ENCODE measurements around the gene RNF13. TPM values are rescaled to one million over a fixed set of nuclear protein-coding genes. Genes with fewer than 3 reads are reported as not detected.

RNF13 gene
- total RNA-seq, 2 donors from 2014 or later = 77.3 to 105 TPM

DNA sequence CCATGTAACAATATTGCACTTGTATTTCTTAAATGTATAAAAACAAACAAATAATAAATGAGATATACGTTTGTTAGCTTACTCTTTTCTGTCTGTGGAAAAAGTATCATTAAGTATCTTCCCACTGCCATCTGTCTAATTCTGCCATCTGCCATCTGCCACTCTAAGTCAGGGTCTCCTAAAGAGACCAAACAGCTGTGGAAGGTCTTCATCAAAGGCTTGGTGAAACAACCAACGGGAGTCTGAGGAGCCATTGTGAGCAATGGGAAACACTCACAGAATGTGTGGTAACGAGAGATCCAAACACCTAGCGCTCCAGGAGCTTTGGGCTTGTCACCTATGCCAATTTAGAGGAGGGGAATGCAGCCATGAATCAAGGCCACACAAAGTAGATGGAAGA is 186.4 kb downstream of the RNF13 start:
- no peaks in the 10 kb centered on the region for H3K4me1 ChIP-seq (replicated peaks)
- H3K27ac ChIP-seq = no peak overlapping the region
- no peak for DNase-seq (ENCODE audit: low spot score)
- no peaks in the 10 kb centered on the region for H3K27me3 ChIP-seq (replicated peaks; ENCODE audit: insufficient read depth)
- H3K9me3 ChIP-seq = no peaks in the 10 kb centered on the region
- H3K36me3 ChIP-seq = no peaks in the 10 kb centered on the region
- intact Hi-C loops (cut with DNase I) = no loop called here
- H3K4me3 ChIP-seq = no peak overlapping the region
- no peak for TF ChIP-seq POLR2A (IDR thresholded peaks at IDR 0.05)
- TF ChIP-seq, protein P1, sequence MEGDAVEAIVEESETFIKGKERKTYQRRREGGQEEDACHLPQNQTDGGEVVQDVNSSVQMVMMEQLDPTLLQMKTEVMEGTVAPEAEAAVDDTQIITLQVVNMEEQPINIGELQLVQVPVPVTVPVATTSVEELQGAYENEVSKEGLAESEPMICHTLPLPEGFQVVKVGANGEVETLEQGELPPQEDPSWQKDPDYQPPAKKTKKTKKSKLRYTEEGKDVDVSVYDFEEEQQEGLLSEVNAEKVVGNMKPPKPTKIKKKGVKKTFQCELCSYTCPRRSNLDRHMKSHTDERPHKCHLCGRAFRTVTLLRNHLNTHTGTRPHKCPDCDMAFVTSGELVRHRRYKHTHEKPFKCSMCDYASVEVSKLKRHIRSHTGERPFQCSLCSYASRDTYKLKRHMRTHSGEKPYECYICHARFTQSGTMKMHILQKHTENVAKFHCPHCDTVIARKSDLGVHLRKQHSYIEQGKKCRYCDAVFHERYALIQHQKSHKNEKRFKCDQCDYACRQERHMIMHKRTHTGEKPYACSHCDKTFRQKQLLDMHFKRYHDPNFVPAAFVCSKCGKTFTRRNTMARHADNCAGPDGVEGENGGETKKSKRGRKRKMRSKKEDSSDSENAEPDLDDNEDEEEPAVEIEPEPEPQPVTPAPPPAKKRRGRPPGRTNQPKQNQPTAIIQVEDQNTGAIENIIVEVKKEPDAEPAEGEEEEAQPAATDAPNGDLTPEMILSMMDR (IDR thresholded peaks at IDR 0.05) = no peak
- TF ChIP-seq POLR2AphosphoS5 (IDR thresholded peaks at IDR 0.05) = no peak
- WGBS = 88% methylated on average over 4 of the region's 4 CpGs

DNA sequence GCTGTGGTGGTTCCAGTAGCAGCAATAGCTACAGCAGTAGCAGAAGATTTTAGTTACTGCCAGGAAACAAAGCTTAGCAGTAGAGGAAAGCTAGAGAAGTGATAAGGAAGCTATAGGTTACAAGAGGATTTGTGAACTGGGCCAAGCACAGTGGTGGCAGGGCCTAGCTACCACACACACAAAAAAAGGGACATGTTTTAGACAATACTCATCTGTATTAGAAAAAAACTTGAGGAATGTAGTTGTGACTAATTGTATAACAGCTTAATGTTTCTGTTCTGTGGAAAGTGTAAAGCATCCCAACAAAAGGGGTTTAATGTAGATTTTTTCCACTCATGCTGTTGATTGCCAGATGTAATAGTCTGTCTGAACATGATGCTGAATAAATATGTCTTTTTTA is 187.6 kb downstream of the RNF13 start:
- H3K27me3 ChIP-seq (replicated peaks; ENCODE audit: insufficient read depth) = no peaks in the 10 kb centered on the region
- no peaks in the 10 kb centered on the region for H3K9me3 ChIP-seq
- no peak for DNase-seq (ENCODE audit: low spot score)
- no peak overlapping the region for H3K4me3 ChIP-seq
- TF ChIP-seq POLR2A (IDR thresholded peaks at IDR 0.05) = no peak
- TF ChIP-seq, protein P1 (IDR thresholded peaks at IDR 0.05) = no peak
- TF ChIP-seq POLR2AphosphoS5 (IDR thresholded peaks at IDR 0.05) = no peak
- intact Hi-C loops (cut with DNase I) = no loop called here
- no peaks in the 10 kb centered on the region for H3K4me1 ChIP-seq (replicated peaks)
- H3K27ac ChIP-seq = no peak overlapping the region
- H3K36me3 ChIP-seq = no peaks in the 10 kb centered on the region

DNA sequence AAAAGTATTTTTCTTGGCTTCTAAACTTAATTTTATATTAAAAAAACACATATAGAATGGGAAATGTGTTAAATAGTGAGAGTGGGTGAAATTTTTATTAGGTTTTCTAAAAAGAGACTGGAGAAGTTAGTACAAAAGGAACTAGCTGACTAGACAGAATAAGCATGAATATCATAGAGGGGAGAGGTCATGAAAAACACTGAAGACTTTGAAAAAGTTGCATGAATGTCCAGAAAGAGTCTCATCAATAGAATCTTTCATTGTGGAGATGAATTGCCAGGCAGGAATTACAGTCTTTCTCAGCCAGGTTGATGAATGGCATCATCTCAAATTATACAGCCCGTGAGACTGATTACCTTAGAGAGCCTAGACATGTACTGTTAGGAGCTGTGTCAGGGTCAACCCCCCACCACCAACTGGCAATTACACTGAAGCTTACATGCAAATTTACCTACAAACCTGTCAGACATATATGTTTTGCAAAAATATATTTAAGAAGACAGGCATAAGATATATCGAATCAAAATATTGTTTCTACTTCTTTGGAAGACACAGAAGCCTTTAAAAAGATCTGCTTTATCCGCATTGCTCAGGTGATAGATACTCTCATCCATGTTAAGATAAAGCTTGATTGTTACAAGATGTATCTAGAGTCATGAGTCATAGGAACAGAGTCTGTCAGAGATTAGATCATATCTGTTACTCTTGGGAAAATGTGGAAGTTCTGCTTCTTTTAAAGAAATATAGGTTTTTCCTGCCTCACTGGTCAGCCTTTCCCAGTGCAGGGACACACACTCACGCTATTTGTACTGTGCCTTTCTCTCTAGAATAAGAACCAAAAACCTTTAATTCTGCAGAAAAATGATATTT is 192.5 kb downstream of the RNF13 start:
- Histone ChIP-seq H3K9me3 (no peaks in the 10 kb centered on the region), H3K4me3 (no peak overlapping the region), H3K27ac (no peak overlapping the region), H3K4me1 (replicated peaks) (no peaks in the 10 kb centered on the region), H3K36me3 (no peaks in the 10 kb centered on the region), H3K27me3 (replicated peaks; ENCODE audit: insufficient read depth) (no peaks in the 10 kb centered on the region)
- DNase-seq (ENCODE audit: low spot score) = no peak
- intact Hi-C loops (cut with DNase I) = no loop called here
- WGBS = 69% methylated on average over 4 of the region's 4 CpGs
- TF ChIP-seq POLR2A (IDR thresholded peaks at IDR 0.05) (no peak), POLR2AphosphoS5 (IDR thresholded peaks at IDR 0.05) (no peak)
- TF ChIP-seq, protein P1 (IDR thresholded peaks at IDR 0.05) = no peak

DNA sequence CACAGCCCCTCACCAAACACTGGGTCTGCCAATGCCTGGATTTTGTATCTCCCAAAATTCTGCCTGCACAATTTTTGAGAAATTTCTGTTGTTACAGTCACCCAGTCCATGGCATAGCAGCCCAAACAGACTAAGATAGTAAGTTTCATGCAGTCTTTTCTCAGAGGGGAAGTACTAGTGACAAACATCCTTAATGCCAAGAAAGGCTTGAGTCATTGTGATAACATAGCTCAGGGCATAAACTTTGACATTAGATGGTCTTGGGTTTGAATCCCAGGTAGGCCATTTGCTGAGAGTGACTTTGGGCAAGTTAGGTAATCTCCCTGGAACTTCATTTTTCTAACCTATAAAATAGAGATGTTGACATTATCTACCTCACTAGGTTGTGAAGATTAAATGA is 193.8 kb downstream of the RNF13 start:
- TF ChIP-seq POLR2A (IDR thresholded peaks at IDR 0.05) (no peak), POLR2AphosphoS5 (IDR thresholded peaks at IDR 0.05) (no peak)
- DNase-seq (ENCODE audit: low spot score) = no peak
- no peaks in the 10 kb centered on the region for H3K36me3 ChIP-seq
- no peaks in the 10 kb centered on the region for H3K4me1 ChIP-seq (replicated peaks)
- H3K27me3 ChIP-seq (replicated peaks; ENCODE audit: insufficient read depth) = no peaks in the 10 kb centered on the region
- H3K27ac ChIP-seq = no peak overlapping the region
- H3K9me3 ChIP-seq = no peaks in the 10 kb centered on the region
- intact Hi-C loops (cut with DNase I) = no loop called here
- H3K4me3 ChIP-seq = no peak overlapping the region

Small RNA genes within 50 kb of the gene (small RNA-seq; reads per million reads assigned to genes)
- gene RNU6-507P (0 reads per million in 2 donors), gene RNU6-720P (0 reads per million in 2 donors)

Other genes starting within 250 kb of the RNF13 start
- 10 to 100 TPM; 47.5 to 79.4 TPM for gene WWTR1, start 155.2 kb upstream of the RNF13 start, total RNA-seq
- 10 to 100 TPM; 21.6 to 26.9 TPM for gene COMMD2, start 60.7 kb upstream of the RNF13 start, total RNA-seq
- gene ANKUB1, start 20.7 kb upstream of the RNF13 start, total RNA-seq = not detected
- 10 to 100 TPM; 45.5 to 66.5 TPM for gene PFN2, start 157.7 kb downstream of the RNF13 start, total RNA-seq

Data from prostate gland (tissue), 2 donors.